GM12873 (cell line): ENCODE data around the gene SYNPR.

Experiments used
- CTCF ChIP-seq: IDR thresholded peaks from 2 replicates; pipeline ENCODE4 v1.5.1; 2012; ENCODE audit warnings: low read depth, mild to moderate bottlenecking, moderate library complexity, low read length, control low read depth; ENCODE audit not compliant: insufficient read depth; ENCODE audit errors: missing control alignments

SYNPR gene

GRCh38 chr3:63654211-63654610, 376.1 kb downstream of the SYNPR start:
- no peak for TF ChIP-seq CTCF

GRCh38 chr3:63654931-63655330, 376.8 kb downstream of the SYNPR start:
- TF ChIP-seq CTCF, result no peak

- no peak for TF ChIP-seq CTCF
Observed at GRCh38 chr3:63655519-63655918, 377.4 kb downstream of the SYNPR start.

GRCh38 chr3:63656786-63657185, 378.7 kb downstream of the SYNPR start:
- TF ChIP-seq CTCF, result no peak

GRCh38 chr3:63661242-63661641, 383.1 kb downstream of the SYNPR start:
- no peak for TF ChIP-seq CTCF

- no peak for TF ChIP-seq CTCF
Observed at GRCh38 chr3:63662011-63662410, 383.9 kb downstream of the SYNPR start.

- TF ChIP-seq CTCF, result no peak
Observed at GRCh38 chr3:63662500-63662899, 384.4 kb downstream of the SYNPR start.
